Natural killer cell (primary cell): ENCODE results near the gene GRHL1. TPM values are rescaled to one million over a fixed set of nuclear protein-coding genes. Genes with fewer than 3 reads are reported as not detected.

Experiments
- ATAC-seq, 3 donors: fragments of 150-1000 bp in 2 of 3; fragments of 200-7000 bp in 1 of 3; cut with Tn5 transposase; 1 replicate in 1 of 3; 2 replicates in 2 of 3; pipeline ENCODE4 v1.10.0; 2021; ENCODE audit warnings: mild to moderate bottlenecking in 2 of 3, moderate library complexity in 2 of 3
- DNase-seq, 2 donors: peaks; one replicate each; pipeline versions ENCODE4 v3.0.0 to v3.0.0-alpha.2; 2013 to 2021; ENCODE audit warnings: mixed read lengths in 1 of 2
- H3K27ac ChIP-seq: one replicate; pipeline ENCODE4 v1.5.1; 2013; ENCODE audit warnings: mild to moderate bottlenecking, low read length
- H3K27me3 ChIP-seq: one replicate; pipeline ENCODE4 v1.6.1; 2013; ENCODE audit warnings: low read length; ENCODE audit not compliant: control insufficient read depth, insufficient read depth
- H3K36me3 ChIP-seq: one replicate; pipeline ENCODE4 v1.6.1; 2013; ENCODE audit warnings: low read length; ENCODE audit not compliant: control insufficient read depth, insufficient read depth
- H3K4me1 ChIP-seq: one replicate; pipeline ENCODE4 v1.6.1; 2013; ENCODE audit warnings: low read length; ENCODE audit not compliant: control insufficient read depth, insufficient read depth
- H3K4me3 ChIP-seq: one replicate; pipeline ENCODE4 v1.5.1; 2013; ENCODE audit warnings: low read length
- H3K9me3 ChIP-seq: one replicate; pipeline ENCODE4 v1.6.1; 2013; ENCODE audit warnings: low read length; ENCODE audit not compliant: control insufficient read depth, insufficient read depth
- H3K27ac Mint-ChIP-seq, 2 donors: one replicate each; pipeline ENCODE4 v1.8.0; 2022; ENCODE audit warnings: mild to moderate bottlenecking in 2 of 2, mixed read lengths in 2 of 2, moderate library complexity in 1 of 2
- H3K27me3 Mint-ChIP-seq, 2 donors: one replicate each; pipeline ENCODE4 v1.8.0; 2022; ENCODE audit warnings: low read depth in 2 of 2, mixed read lengths in 2 of 2
- H3K36me3 Mint-ChIP-seq: one replicate; pipeline ENCODE4 v1.8.0; 2022; ENCODE audit warnings: mixed read lengths
- H3K4me1 Mint-ChIP-seq, 2 donors: one replicate each; pipeline ENCODE4 v1.8.0; 2022; ENCODE audit warnings: mixed read lengths in 2 of 2
- H3K4me3 Mint-ChIP-seq: one replicate; pipeline ENCODE4 v1.8.0; 2022; ENCODE audit warnings: mild to moderate bottlenecking, moderate library complexity, mixed read lengths
- H3K9me3 Mint-ChIP-seq, 2 donors: one replicate each; pipeline ENCODE4 v1.8.0; 2022; ENCODE audit warnings: mixed read lengths in 2 of 2
- CTCF ChIP-seq: fragments of 200-600 bp; IDR thresholded peaks from one replicate; pipeline ENCODE4 v1.8.0; 2022; ENCODE audit warnings: antibody characterized with exemption
- WGBS: methylation state at CpG from one replicate; pipeline ENCODE4 v1.1.7; 2013; ENCODE audit warnings: missing lambda C conversion rate; ENCODE audit not compliant: insufficient coverage; 5-methylcytosine and 5-hydroxymethylcytosine counted together
- intact Hi-C: fragments of 100-400 bp; cut with micrococcal nuclease; formaldehyde crosslinking; loops from one replicate; pipeline ENCODE4 v1.14.2; 2022
- total RNA-seq, 4 donors: library from RNA; stranded (reverse); fragments of 120-200 nt in 1 of 4; gene quantifications; one replicate each; pipeline versions ENCODE4 v1.2.3 to v1.2.4, GENCODE V29; 2013 to 2022

Gene GRHL1
- total RNA-seq, 3 donors from 2014 or later (not counting 1 experiment from before 2014, with no cell fraction given) = 1.6 to 3.6 (median 3.2) TPM

DNA sequence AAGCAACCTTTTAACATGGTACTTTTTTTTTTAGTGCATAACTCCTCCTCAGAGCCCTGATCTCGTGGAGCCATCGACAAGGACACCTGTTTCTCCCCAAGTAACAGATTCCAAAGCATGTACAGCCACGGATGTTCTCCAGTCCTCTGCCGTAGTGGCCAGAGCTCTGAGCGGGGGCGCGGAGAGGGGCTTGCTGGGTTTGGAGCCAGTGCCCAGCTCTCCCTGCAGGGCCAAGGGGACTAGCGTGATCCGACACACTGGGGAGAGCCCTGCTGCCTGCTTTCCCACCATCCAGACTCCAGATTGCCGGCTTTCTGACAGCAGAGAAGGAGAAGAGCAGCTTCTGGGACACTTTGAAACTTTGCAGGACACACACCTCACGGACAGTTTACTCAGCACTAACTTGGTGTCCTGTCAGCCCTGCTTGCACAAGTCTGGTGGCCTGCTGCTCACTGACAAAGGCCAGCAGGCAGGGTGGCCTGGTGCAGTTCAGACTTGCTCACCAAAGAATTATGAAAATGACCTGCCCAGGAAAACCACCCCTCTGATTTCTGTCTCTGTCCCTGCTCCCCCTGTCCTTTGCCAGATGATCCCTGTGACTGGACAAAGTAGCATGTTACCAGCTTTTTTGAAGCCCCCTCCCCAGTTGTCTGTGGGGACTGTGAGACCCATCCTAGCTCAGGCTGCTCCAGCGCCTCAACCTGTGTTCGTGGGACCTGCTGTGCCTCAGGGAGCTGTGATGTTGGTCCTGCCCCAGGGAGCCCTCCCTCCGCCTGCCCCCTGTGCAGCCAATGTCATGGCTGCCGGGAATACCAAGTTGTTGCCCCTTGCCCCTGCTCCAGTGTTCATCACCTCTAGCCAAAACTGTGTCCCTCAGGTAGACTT is 96.4 kb downstream of the GRHL1 start:
- ATAC-seq = no peak
- H3K27me3 Mint-ChIP-seq = no peaks in the 10 kb centered on the region
- peaks cover 7 to 30% of the 10 kb centered on the region in 2 donors for H3K4me1 Mint-ChIP-seq
- Histone ChIP-seq H3K27me3 (no peaks in the 10 kb centered on the region), H3K27ac (no peak overlapping the region), H3K9me3 (no peaks in the 10 kb centered on the region), H3K4me1 (peaks cover 17% of the 10 kb centered on the region), H3K4me3 (no peak overlapping the region), H3K36me3 (peaks cover 38% of the 10 kb centered on the region)
- no peak for DNase-seq
- 96% methylated on average over 15 of the region's 15 CpGs for WGBS
- H3K4me3 Mint-ChIP-seq = no peak overlapping the region
- no peak for TF ChIP-seq CTCF
- H3K27ac Mint-ChIP-seq = peak overlapping the region; percentile 49 to 96
- intact Hi-C loops = loop anchor here (1.0 to 5.0 kb wide), 4 partner anchors 64 to 906 kb away; no protein-coding TSS in a partner anchor
- no peaks in the 10 kb centered on the region for H3K9me3 Mint-ChIP-seq
- peaks cover 6% of the 10 kb centered on the region for H3K36me3 Mint-ChIP-seq

GRCh38 chr2:10048501-10049171 is 97.1 kb downstream of the GRHL1 start:
- no peak overlapping the region for H3K4me3 Mint-ChIP-seq
- ATAC-seq (no peak), DNase-seq (peak in 1 of 2 donors; percentile 83)
- H3K9me3 Mint-ChIP-seq = no peaks in the 10 kb centered on the region
- Histone ChIP-seq H3K4me1 (peaks cover 16% of the 10 kb centered on the region), H3K36me3 (peaks cover 46% of the 10 kb centered on the region), H3K27me3 (no peaks in the 10 kb centered on the region), H3K4me3 (no peak overlapping the region), H3K27ac (no peak overlapping the region), H3K9me3 (no peaks in the 10 kb centered on the region)
- H3K36me3 Mint-ChIP-seq = peaks cover 6% of the 10 kb centered on the region
- peak; percentile 77 for TF ChIP-seq CTCF
- H3K27ac Mint-ChIP-seq = peak overlapping the region in 1 of 2 donors; percentile 49
- intact Hi-C loops = loop anchor here (1.0 to 5.0 kb wide), 4 partner anchors 64 to 906 kb away; no protein-coding TSS in a partner anchor
- H3K4me1 Mint-ChIP-seq = peaks cover 7 to 26% of the 10 kb centered on the region in 2 donors
- 83% methylated on average over 9 of the region's 10 CpGs for WGBS
- no peaks in the 10 kb centered on the region for H3K27me3 Mint-ChIP-seq

Other genes starting within 250 kb of the GRHL1 start
- 10 to 100 TPM; 24.8 to 40.8 (median 26.8) TPM for gene TAF1B, start 108.2 kb upstream of the GRHL1 start, total RNA-seq
- gene KLF11, start 91.9 kb downstream of the GRHL1 start, total RNA-seq = 10 to 100 TPM; 47.3 to 85.8 (median 49.3) TPM
- not detected for gene CYS1, start 128.7 kb downstream of the GRHL1 start, total RNA-seq
- gene RRM2, start 171.0 kb downstream of the GRHL1 start, total RNA-seq = 10 to 100 TPM; 16.1 to 22.1 (median 18.5) TPM